Trophoblast cell (in vitro differentiated cells and primary cell): ENCODE data around the gene CCDC92.

Experiments
- DNase-seq, 2 donors: peaks; one replicate each; pipeline ENCODE4 v3.0.0-alpha.2; 2016
- H2AFZ ChIP-seq: 2 replicates; pipeline ENCODE4 v1.6.1; 2013; ENCODE audit warnings: low read length, moderate library complexity, mild to moderate bottlenecking; ENCODE audit not compliant: insufficient read depth, poor library complexity
- H2AK5ac ChIP-seq: 2 replicates; pipeline ENCODE4 v1.6.1; 2013; ENCODE audit warnings: mild to moderate bottlenecking, low read length
- H2BK120ac ChIP-seq: 2 replicates; pipeline ENCODE4 v1.6.1; 2013; ENCODE audit warnings: low read length, mild to moderate bottlenecking, moderate library complexity; ENCODE audit not compliant: insufficient read depth, poor library complexity
- H2BK12ac ChIP-seq: 2 replicates; pipeline ENCODE4 v1.6.1; 2013; ENCODE audit warnings: mild to moderate bottlenecking, low read length, moderate library complexity
- H2BK5ac ChIP-seq: 2 replicates; pipeline ENCODE4 v1.6.1; 2013; ENCODE audit warnings: low read length, low read depth, moderate library complexity, mild to moderate bottlenecking; ENCODE audit not compliant: poor library complexity
- H3K14ac ChIP-seq: 2 replicates; pipeline ENCODE4 v1.6.1; 2013; ENCODE audit warnings: mild to moderate bottlenecking, low read length
- H3K18ac ChIP-seq: 2 replicates; pipeline ENCODE4 v1.6.1; 2013; ENCODE audit warnings: mild to moderate bottlenecking, low read length
- H3K23ac ChIP-seq: 2 replicates; pipeline ENCODE4 v1.6.1; 2013; ENCODE audit warnings: low read length
- H3K27ac ChIP-seq: 2 replicates; pipeline ENCODE4 v1.5.1; 2013; ENCODE audit warnings: low read depth, mild to moderate bottlenecking, inconsistent platforms, low read length, moderate library complexity
- H3K27me3 ChIP-seq: 2 replicates; pipeline ENCODE4 v1.6.1; 2013; ENCODE audit warnings: inconsistent platforms, mild to moderate bottlenecking, low read length, moderate library complexity; ENCODE audit not compliant: insufficient read depth
- H3K36me3 ChIP-seq, 2 experiments: 1 replicate in 1 of 2; 2 replicates in 1 of 2; pipeline ENCODE4 v1.6.1; 2013; ENCODE audit warnings: low read length in 2 of 2, mild to moderate bottlenecking in 2 of 2, moderate library complexity in 1 of 2; ENCODE audit not compliant: insufficient read depth in 2 of 2, control insufficient read depth in 1 of 2
- H3K4ac ChIP-seq: 2 replicates; pipeline ENCODE4 v1.6.1; 2013; ENCODE audit warnings: low read depth, mild to moderate bottlenecking, low read length, moderate library complexity
- H3K4me1 ChIP-seq, 2 experiments: 1 replicate in 1 of 2; 2 replicates in 1 of 2; pipeline ENCODE4 v1.6.1; 2013; ENCODE audit warnings: low read length in 2 of 2, mild to moderate bottlenecking in 2 of 2, moderate library complexity in 1 of 2; ENCODE audit not compliant: insufficient read depth in 2 of 2, control insufficient read depth in 1 of 2
- H3K4me2 ChIP-seq: 2 replicates; pipeline ENCODE4 v1.6.1; 2013; ENCODE audit warnings: inconsistent platforms, mild to moderate bottlenecking, low read length, moderate library complexity
- H3K4me3 ChIP-seq: 2 replicates; pipeline ENCODE4 v1.5.1; 2013; ENCODE audit warnings: mild to moderate bottlenecking, low read depth, low read length, inconsistent platforms
- H3K79me1 ChIP-seq: one replicate; pipeline ENCODE4 v1.6.1; 2013; ENCODE audit warnings: low read length
- H3K79me2 ChIP-seq: 2 replicates; pipeline ENCODE4 v1.6.1; 2013; ENCODE audit warnings: low read length, mild to moderate bottlenecking; ENCODE audit not compliant: control insufficient read depth, insufficient read depth, poor library complexity
- H3K9ac ChIP-seq: 2 replicates; pipeline ENCODE4 v1.6.1; 2013; ENCODE audit warnings: mild to moderate bottlenecking, low read length
- H3K9me3 ChIP-seq: 2 replicates; pipeline ENCODE4 v1.6.1; 2013; ENCODE audit warnings: low read depth, mild to moderate bottlenecking, control low read depth, inconsistent platforms, low read length; ENCODE audit not compliant: insufficient read depth
- H4K12ac ChIP-seq: 2 replicates; pipeline ENCODE4 v1.6.1; 2013; ENCODE audit warnings: low read depth, mild to moderate bottlenecking, low read length, moderate library complexity
- H4K8ac ChIP-seq: 2 replicates; pipeline ENCODE4 v1.6.1; 2013; ENCODE audit warnings: low read depth, mild to moderate bottlenecking, low read length, moderate library complexity
- H4K91ac ChIP-seq: one replicate; pipeline ENCODE4 v1.6.1; 2013; ENCODE audit warnings: low read depth, mild to moderate bottlenecking, low read length, moderate library complexity
- WGBS: extraction: QIAGEN DNeasy Blood & Tissue Kit; methylation state at CpG from one replicate; pipeline ENCODE4 v1.1.7; 2013; ENCODE audit warnings: missing lambda C conversion rate; ENCODE audit not compliant: insufficient read length, insufficient coverage; ENCODE audit errors: extremely low coverage; 5-methylcytosine and 5-hydroxymethylcytosine counted together

The CCDC92 gene

DNA sequence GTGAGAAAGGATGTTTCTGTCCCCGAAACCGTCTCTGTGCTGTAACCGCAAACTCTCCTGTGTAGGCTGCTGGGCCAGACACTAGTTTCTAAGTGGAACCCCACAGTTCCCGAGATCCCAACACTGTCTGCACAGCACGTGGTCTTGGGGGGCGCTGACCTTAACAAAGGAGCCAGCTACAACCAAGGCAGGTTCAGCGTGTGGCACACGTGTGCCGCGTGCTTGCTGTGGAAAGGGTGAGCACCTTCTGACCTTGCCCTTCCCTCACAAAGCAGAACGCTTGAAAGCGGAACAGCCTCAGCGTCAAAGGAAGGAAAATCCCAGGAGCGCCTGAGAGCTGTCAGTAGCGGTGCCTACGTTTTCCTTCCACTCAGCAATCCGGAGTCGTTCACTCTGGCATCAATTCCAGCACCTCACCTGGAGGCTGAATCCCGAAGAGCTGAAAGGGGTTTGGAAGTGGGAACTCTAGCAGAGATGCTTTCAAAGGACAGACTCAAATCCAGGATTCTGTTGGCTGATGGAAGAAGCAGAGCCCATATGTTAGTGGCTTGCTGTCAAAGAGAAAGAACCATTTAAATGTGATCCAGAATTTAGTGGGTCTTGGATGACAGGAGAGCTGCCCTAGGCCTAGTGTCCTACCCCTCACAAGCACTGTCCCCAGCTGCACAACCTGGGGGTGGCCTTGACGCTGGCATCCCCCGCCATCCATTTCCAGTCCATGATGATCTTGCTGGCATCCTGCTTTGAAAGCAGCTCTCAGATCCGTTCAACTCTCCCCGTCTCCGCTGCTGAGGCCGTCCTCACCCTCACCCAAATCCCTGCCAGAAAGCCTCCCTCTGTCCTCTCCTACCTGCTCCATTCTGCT is 27.1 kb downstream of the CCDC92 start:
- no peaks in the 10 kb centered on the region for H3K27me3 ChIP-seq
- no peak overlapping the region for H3K14ac ChIP-seq
- H3K79me2 ChIP-seq = no peaks in the 10 kb centered on the region
- H2AK5ac ChIP-seq = no peak overlapping the region
- no peak overlapping the region for H3K23ac ChIP-seq
- H4K12ac ChIP-seq = no peak overlapping the region
- H4K91ac ChIP-seq = no peak overlapping the region
- no peak for DNase-seq
- no peak overlapping the region for H2BK120ac ChIP-seq
- no peaks in the 10 kb centered on the region for H3K4me1 ChIP-seq
- H3K4me3 ChIP-seq = no peak overlapping the region
- WGBS = no CpG with 5 or more reads among the region's 25 CpGs
- no peak overlapping the region for H2BK12ac ChIP-seq
- H4K8ac ChIP-seq = no peak overlapping the region
- no peak overlapping the region for H3K18ac ChIP-seq
- H3K9ac ChIP-seq = no peak overlapping the region
- H2BK5ac ChIP-seq = no peak overlapping the region
- H3K9me3 ChIP-seq = peaks cover 15% of the 10 kb centered on the region
- H3K4ac ChIP-seq = no peak overlapping the region
- peaks cover 35 to 44% of the 10 kb centered on the region in 2 experiments for H3K36me3 ChIP-seq
- H3K4me2 ChIP-seq = no peak overlapping the region
- H2AFZ ChIP-seq = no peak overlapping the region
- no peaks in the 10 kb centered on the region for H3K79me1 ChIP-seq
- H3K27ac ChIP-seq = no peak overlapping the region

GRCh38 chr12:123944696-123945095 is 27.9 kb downstream of the CCDC92 start:
- Histone ChIP-seq H4K91ac (no peak overlapping the region), H2BK120ac (no peak overlapping the region), H3K9me3 (peaks cover 15% of the 10 kb centered on the region), H3K4me3 (no peak overlapping the region), H3K4me1 (no peaks in the 10 kb centered on the region), H3K14ac (no peak overlapping the region), H3K79me2 (no peaks in the 10 kb centered on the region), H3K23ac (no peak overlapping the region), H2AK5ac (no peak overlapping the region), H2BK12ac (no peak overlapping the region), H3K27ac (no peak overlapping the region), H3K4ac (no peak overlapping the region), H4K12ac (no peak overlapping the region), H3K18ac (no peak overlapping the region), H2AFZ (no peak overlapping the region), H3K9ac (no peak overlapping the region), H3K36me3 (peaks cover 43 to 50% of the 10 kb centered on the region in 2 experiments), H3K27me3 (no peaks in the 10 kb centered on the region), H4K8ac (no peak overlapping the region), H3K79me1 (no peaks in the 10 kb centered on the region), H3K4me2 (no peak overlapping the region), H2BK5ac (no peak overlapping the region)
- WGBS = no CpG with 5 or more reads among the region's 10 CpGs
- DNase-seq = no peak

- Histone ChIP-seq H3K79me1 (no peaks in the 10 kb centered on the region), H3K23ac (no peak overlapping the region), H3K79me2 (no peaks in the 10 kb centered on the region), H3K9ac (no peak overlapping the region), H3K9me3 (peaks cover 15% of the 10 kb centered on the region), H3K4ac (no peak overlapping the region), H3K4me1 (no peaks in the 10 kb centered on the region), H3K4me2 (no peak overlapping the region), H2AK5ac (no peak overlapping the region), H3K18ac (no peak overlapping the region), H4K91ac (no peak overlapping the region), H4K12ac (no peak overlapping the region), H2BK12ac (no peak overlapping the region), H2BK5ac (no peak overlapping the region), H3K36me3 (peaks cover 40 to 56% of the 10 kb centered on the region in 2 experiments), H4K8ac (no peak overlapping the region), H3K27me3 (no peaks in the 10 kb centered on the region), H2BK120ac (no peak overlapping the region), H2AFZ (no peak overlapping the region), H3K4me3 (no peak overlapping the region), H3K14ac (no peak overlapping the region), H3K27ac (no peak overlapping the region)
- DNase-seq = no peak
- WGBS = no CpG with 5 or more reads among the region's 5 CpGs
These were observed 28.8 kb downstream of the CCDC92 start for GRCh38 chr12:123943816-123944215.

DNA sequence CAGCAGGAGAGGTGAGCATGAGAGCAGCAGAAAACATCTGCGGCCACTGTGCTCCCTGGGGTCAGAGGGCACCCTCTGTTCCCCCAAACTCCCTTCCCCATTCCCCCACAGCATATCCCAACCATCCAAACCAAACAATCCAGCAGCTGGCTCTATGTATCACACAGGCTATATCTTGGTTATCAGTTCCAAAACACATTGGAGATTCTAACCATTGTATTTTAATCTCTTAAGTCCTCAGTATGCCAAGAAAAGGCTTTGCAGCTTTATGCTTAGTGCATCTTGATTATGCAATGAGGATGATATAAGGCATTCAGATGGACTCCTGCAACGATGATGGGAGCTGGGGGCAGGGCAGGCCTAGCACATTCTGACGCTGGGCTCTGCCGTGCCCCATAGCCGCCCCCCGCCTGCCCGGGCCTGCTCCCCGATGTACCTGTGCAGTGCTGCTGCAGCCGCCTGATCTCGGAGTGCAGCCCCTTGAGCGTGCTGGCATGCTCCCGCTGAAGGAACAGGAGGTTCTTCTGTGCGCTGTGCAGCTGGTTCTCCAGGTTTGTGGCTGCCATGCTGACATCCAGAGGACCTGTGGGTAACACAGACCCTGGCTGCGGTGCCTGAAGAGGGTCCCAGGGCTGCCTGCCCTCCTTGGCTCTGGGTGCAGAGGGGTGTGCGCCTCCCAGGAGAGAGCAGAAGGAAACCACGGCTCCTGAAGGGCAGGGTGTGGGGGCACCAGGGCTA is 29.6 kb downstream of the CCDC92 start:
- peaks cover 4 to 7% of the 10 kb centered on the region in 2 experiments for H3K4me1 ChIP-seq
- H3K18ac ChIP-seq = no peak overlapping the region
- peaks cover 40 to 56% of the 10 kb centered on the region in 2 experiments for H3K36me3 ChIP-seq
- no peak overlapping the region for H2BK5ac ChIP-seq
- H3K23ac ChIP-seq = no peak overlapping the region
- H2AFZ ChIP-seq = no peak overlapping the region
- no CpG with 5 or more reads among the region's 16 CpGs for WGBS
- H2BK120ac ChIP-seq = no peak overlapping the region
- no peaks in the 10 kb centered on the region for H3K79me1 ChIP-seq
- H3K9ac ChIP-seq = no peak overlapping the region
- H3K27me3 ChIP-seq = no peaks in the 10 kb centered on the region
- no peak overlapping the region for H2BK12ac ChIP-seq
- no peak for DNase-seq
- no peak overlapping the region for H2AK5ac ChIP-seq
- no peak overlapping the region for H4K12ac ChIP-seq
- no peak overlapping the region for H3K27ac ChIP-seq
- H3K4ac ChIP-seq = no peak overlapping the region
- no peak overlapping the region for H3K4me2 ChIP-seq
- H4K8ac ChIP-seq = no peak overlapping the region
- H3K4me3 ChIP-seq = no peak overlapping the region
- no peak overlapping the region for H4K91ac ChIP-seq
- no peaks in the 10 kb centered on the region for H3K79me2 ChIP-seq
- no peak overlapping the region for H3K14ac ChIP-seq
- H3K9me3 ChIP-seq = peaks cover 15% of the 10 kb centered on the region
